GM12865 (cell line): ENCODE data around the gene ARID3A.
"Not testable (repeated sequence)": the region's sequence is repeated elsewhere in the genome, so short reads cannot be mapped to it uniquely, and the experiment has no call there.

ENCODE experiments used
- DNase-seq: peaks from one replicate; pipeline ENCODE4 v3.0.0; 2010; ENCODE audit warnings: low read depth
- H3K4me3 ChIP-seq: 2 replicates; pipeline ENCODE4 v1.5.1; 2011; ENCODE audit warnings: mild to moderate bottlenecking, low read depth, low read length, control low read depth
- TF ChIP-seq, protein P1 (sequence below): IDR thresholded peaks from 2 replicates; pipeline ENCODE4 v1.5.1; 2011; ENCODE audit warnings: low read length, control low read depth, low read depth, inconsistent platforms; ENCODE audit not compliant: insufficient read depth; ENCODE audit errors: missing control alignments

The ARID3A gene

GRCh38 chr19:955803-956765 is 30.2 kb downstream of the ARID3A start:
- TF ChIP-seq, protein P1, sequence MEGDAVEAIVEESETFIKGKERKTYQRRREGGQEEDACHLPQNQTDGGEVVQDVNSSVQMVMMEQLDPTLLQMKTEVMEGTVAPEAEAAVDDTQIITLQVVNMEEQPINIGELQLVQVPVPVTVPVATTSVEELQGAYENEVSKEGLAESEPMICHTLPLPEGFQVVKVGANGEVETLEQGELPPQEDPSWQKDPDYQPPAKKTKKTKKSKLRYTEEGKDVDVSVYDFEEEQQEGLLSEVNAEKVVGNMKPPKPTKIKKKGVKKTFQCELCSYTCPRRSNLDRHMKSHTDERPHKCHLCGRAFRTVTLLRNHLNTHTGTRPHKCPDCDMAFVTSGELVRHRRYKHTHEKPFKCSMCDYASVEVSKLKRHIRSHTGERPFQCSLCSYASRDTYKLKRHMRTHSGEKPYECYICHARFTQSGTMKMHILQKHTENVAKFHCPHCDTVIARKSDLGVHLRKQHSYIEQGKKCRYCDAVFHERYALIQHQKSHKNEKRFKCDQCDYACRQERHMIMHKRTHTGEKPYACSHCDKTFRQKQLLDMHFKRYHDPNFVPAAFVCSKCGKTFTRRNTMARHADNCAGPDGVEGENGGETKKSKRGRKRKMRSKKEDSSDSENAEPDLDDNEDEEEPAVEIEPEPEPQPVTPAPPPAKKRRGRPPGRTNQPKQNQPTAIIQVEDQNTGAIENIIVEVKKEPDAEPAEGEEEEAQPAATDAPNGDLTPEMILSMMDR: no peak
- DNase-seq: no peak
- no peak overlapping the region for H3K4me3 ChIP-seq

DNA sequence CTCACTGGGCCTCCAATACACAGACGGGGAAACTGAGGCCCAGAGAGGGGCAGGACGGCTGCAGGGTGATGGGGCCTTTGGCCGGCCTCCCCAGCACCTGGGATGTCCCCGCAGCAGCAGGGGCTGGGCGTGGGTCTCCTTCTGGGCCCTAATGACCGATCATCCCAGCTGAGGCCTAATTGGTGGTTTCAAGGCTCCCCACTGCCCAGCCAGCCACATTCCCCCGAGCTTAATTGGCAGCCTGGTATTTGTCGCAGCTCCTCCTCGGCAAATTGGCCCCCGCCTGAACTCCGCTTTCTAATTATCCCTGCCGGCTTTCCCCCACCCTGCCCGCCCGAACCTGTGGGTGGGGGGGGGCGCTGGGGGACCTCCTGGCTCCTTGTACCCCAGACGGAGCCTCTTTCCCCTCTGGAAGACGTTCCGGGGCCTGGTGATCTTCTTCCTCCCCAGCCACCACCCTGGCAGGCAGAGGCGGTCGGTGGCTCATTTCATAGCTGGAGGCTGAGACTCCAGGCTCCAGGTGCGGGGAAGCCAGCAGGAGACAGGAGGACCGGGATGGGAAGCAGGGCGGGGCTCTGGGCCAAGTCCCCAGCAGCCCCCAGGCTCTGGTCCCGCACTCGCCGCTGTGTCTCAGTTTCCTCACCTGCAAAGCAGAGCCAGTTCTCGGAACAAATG is 31.1 kb downstream of the ARID3A start:
- DNase-seq: no peak
- TF ChIP-seq, protein P1: no peak
- H3K4me3 ChIP-seq: no peak overlapping the region

DNA sequence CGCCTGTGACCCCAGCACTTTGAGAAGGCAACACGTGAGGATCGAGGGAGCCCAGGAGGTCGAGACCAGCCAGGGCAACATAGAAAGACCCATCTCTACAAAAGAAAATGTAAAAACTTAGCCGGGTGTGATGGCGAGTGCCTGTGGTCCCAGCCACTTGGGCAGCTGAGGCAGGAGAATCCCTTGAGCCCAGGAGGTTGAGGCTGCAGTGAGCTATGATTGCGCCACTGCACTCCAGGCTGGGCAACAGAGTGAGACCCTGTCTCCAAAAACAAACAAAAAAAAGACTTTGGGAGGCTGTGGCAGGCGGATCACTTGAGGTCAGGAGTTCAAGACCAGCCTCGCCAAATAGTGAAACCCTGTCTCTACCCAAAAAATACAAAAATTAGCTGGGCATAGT is 31.7 kb downstream of the ARID3A start:
- not testable (repeated sequence) for H3K4me3 ChIP-seq, DNase-seq

DNA sequence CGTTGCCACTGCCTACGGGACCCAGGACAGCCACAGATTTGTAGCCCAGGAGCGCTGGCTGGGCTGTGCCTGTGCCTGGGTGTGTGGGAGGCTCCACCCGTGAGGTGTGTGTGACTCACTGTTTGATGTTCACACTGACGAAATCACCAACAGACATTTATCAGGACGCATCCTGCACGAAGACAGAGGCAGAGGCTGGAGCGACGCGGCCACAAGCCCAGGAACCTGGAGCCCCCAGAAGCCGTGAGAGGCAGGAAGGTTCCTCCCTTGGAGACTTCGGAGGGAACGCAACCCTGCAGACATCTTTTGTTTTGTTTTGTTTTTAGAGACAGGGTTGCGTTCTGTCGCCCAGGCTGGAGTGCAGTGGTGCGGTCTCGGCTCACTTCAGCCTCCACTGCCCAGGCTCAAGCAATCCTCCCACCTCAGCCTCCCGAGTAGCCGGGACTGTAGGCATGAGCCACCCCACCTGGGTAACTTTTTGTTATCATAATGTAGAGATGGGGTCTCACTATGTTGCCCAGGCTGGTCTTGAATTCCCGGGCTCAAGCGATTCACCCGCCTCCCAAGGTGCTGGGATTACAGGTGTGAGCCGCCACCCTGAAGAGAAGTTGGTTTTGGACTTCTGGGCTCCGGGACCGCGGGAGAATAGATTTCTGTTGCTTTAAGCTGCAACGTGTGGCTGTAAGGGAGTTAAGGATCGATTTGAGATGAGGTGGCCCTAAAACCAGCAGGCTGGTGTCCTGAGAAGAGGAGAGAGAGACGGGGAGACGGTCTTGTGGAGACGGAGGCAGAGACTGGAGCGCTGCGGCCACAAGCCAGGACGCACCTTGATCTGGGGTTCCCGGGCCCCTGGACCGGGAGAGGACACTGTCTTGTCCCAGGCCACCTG is 33.4 kb downstream of the ARID3A start:
- no peak for DNase-seq

DNA sequence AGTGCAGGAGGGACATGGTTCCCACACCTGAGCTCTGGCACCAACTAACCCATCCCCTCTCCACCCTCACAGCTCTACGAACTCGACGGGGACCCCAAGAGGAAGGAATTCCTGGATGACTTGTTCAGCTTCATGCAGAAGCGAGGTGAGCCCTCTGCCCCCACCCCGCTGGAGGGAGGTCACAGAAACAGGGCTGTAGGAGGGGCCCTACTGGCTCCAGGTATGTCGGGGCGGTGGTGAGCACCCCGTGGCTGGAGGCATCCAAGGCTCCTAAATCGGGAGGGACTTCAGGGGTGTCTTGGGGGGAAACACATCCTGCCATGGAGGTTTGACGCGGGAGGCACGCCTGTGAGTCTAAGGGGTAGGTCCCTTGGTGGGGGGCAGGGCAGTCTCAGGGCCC is 34.2 kb downstream of the ARID3A start:
- no peak for DNase-seq
- TF ChIP-seq, protein P1: no peak
- no peak overlapping the region for H3K4me3 ChIP-seq

More for the DNA sequence above, 33.4 kb downstream of the ARID3A start:
- H3K4me3 ChIP-seq: no peak overlapping the region
- TF ChIP-seq, protein P1: no peak

- no peak overlapping the region for H3K4me3 ChIP-seq
- DNase-seq: no peak
- TF ChIP-seq, protein P1: no peak
These were observed 34.7 kb downstream of the ARID3A start for GRCh38 chr19:960601-960938.
